Measurements from ENCODE around the gene NPW.

Gene NPW

GRCh38 chr16:2039274-2040031 is 19.9 kb downstream of the NPW start:
- TF ChIP-seq POLR2A (IDR thresholded peaks at IDR 0.05; ENCODE audit: extremely low read depth, insufficient read length): no peak
- TF ChIP-seq MYC (IDR thresholded peaks at IDR 0.05; ENCODE audit: low read depth, low read length): no peak
- TF ChIP-seq CTCF (IDR thresholded peaks at IDR 0.05; ENCODE audit: low read depth, low read length): no peak
- no peak for TF ChIP-seq MAX (IDR thresholded peaks at IDR 0.05; ENCODE audit: low read depth, low read length)
- no peak for DNase-seq (ENCODE audit: low read depth)
- H3K4me3 ChIP-seq (ENCODE audit: low read depth, low read length): no peak overlapping the region

- no peak for TF ChIP-seq MAX (IDR thresholded peaks at IDR 0.05; ENCODE audit: low read depth, low read length)
- no peak for TF ChIP-seq POLR2A (IDR thresholded peaks at IDR 0.05; ENCODE audit: extremely low read depth, insufficient read length)
- no peak for TF ChIP-seq MYC (IDR thresholded peaks at IDR 0.05; ENCODE audit: low read depth, low read length)
- TF ChIP-seq CTCF (IDR thresholded peaks at IDR 0.05; ENCODE audit: low read depth, low read length): no peak
- no peak overlapping the region for H3K4me3 ChIP-seq (ENCODE audit: low read depth, low read length)
- DNase-seq (ENCODE audit: low read depth): no peak
Measured at GRCh38 chr16:2040041-2040786, 20.6 kb downstream of the NPW start.

- no peak for TF ChIP-seq POLR2A (IDR thresholded peaks at IDR 0.05; ENCODE audit: extremely low read depth, insufficient read length)
- TF ChIP-seq MAX (IDR thresholded peaks at IDR 0.05; ENCODE audit: low read depth, low read length): no peak
- TF ChIP-seq MYC (IDR thresholded peaks at IDR 0.05; ENCODE audit: low read depth, low read length): no peak
- TF ChIP-seq CTCF (IDR thresholded peaks at IDR 0.05; ENCODE audit: low read depth, low read length): no peak
- no peak for DNase-seq (ENCODE audit: low read depth)
- no peak overlapping the region for H3K4me3 ChIP-seq (ENCODE audit: low read depth, low read length)
Measured at GRCh38 chr16:2040787-2041522, 21.4 kb downstream of the NPW start.

GRCh38 chr16:2042171-2042985 is 22.8 kb downstream of the NPW start:
- no peak overlapping the region for H3K4me3 ChIP-seq (ENCODE audit: low read depth, low read length)
- DNase-seq (ENCODE audit: low read depth): no peak
- no peak for TF ChIP-seq CTCF (IDR thresholded peaks at IDR 0.05; ENCODE audit: low read depth, low read length)
- TF ChIP-seq POLR2A (IDR thresholded peaks at IDR 0.05; ENCODE audit: extremely low read depth, insufficient read length): no peak
- TF ChIP-seq MAX (IDR thresholded peaks at IDR 0.05; ENCODE audit: low read depth, low read length): no peak
- TF ChIP-seq MYC (IDR thresholded peaks at IDR 0.05; ENCODE audit: low read depth, low read length): no peak

Data from NB4 (cell line).